K562 (cell line): ENCODE data around the gene ABI2. TPM values are rescaled to one million over a fixed set of nuclear protein-coding genes. Genes with fewer than 3 reads are reported as not detected.

ENCODE experiments used
- ARID4B ChIP-seq: sonication (generic); formaldehyde crosslinking; IDR thresholded peaks from 2 replicates; pipeline ENCODE4 v1.8.0; 2022; ENCODE audit warnings: mild to moderate bottlenecking, missing genetic modification reagents
- CREBBP ChIP-seq: IDR thresholded peaks from one replicate; pipeline ENCODE4 v1.6.1; 2012; ENCODE audit warnings: low read depth, mild to moderate bottlenecking, control low read depth, inconsistent platforms, low read length
- HDGF ChIP-seq: fragments of 450-650 bp; IDR thresholded peaks from 2 replicates; pipeline ENCODE4 v1.6.1; 2016
- HINFP ChIP-seq: fragments of 450-650 bp; conservative IDR thresholded peaks from 2 replicates; pipeline ENCODE4 v1.6.1; 2016; ENCODE audit warnings: missing genetic modification characterization, low read depth, mild to moderate bottlenecking, control low read depth, missing compliant biosample characterization
- HMGN3 ChIP-seq: IDR thresholded peaks from 2 replicates; pipeline ENCODE4 v1.6.1; 2011; ENCODE audit warnings: borderline replicate concordance, low read depth, mild to moderate bottlenecking, mixed read lengths, low read length; ENCODE audit not compliant: insufficient read length; ENCODE audit errors: extremely low read depth
- RBBP5 ChIP-seq: fragments of 200-600 bp; sonication (generic); IDR thresholded peaks from 2 replicates; pipeline ENCODE4 v1.6.1; 2012; ENCODE audit warnings: borderline replicate concordance, mild to moderate bottlenecking, low read length, control low read depth, inconsistent platforms; ENCODE audit not compliant: insufficient read depth, poor library complexity, severe bottlenecking
- RBM25 ChIP-seq: fragments of 200-400 bp; formaldehyde crosslinking; IDR thresholded peaks from 2 replicates; pipeline ENCODE4 v1.6.1; 2018; ENCODE audit warnings: low read length, low read depth, moderate library complexity; ENCODE audit not compliant: severe bottlenecking
- SREBF2 ChIP-seq: sonication (generic); formaldehyde crosslinking; IDR thresholded peaks from 2 replicates; pipeline ENCODE4 v1.4.0; 2020; ENCODE audit warnings: mild to moderate bottlenecking, missing genetic modification reagents
- TARDBP ChIP-seq: fragments of 450-650 bp; IDR thresholded peaks from 2 replicates; pipeline ENCODE4 v1.6.1; 2016
- TFAM ChIP-seq: fragments of 250-450 bp; sonication (Bioruptor Pico); conservative IDR thresholded peaks from 2 replicates; pipeline ENCODE4 v1.5.0; 2021; ENCODE audit warnings: mild to moderate bottlenecking, moderate library complexity
- ZNF316 ChIP-seq: fragments of 450-650 bp; IDR thresholded peaks from 2 replicates; pipeline ENCODE4 v1.6.1; 2016
- ZNF668 ChIP-seq: fragments of 250-450 bp; sonication (Bioruptor Pico); IDR thresholded peaks from 2 replicates; pipeline ENCODE4 v1.8.0; 2022; ENCODE audit warnings: mild to moderate bottlenecking, inconsistent platforms
- polyA plus RNA-seq, 8 experiments: library from polyadenylated mRNA; depleted of rRNA in 4 of 8; stranded (reverse) in 5 of 8; unstranded in 3 of 8; fragments of >200 nt; fragmentation: Nextera tagmentation in 2 of 8; fragmentation: Illumina TruSeq in 1 of 8; extraction: Ambion mirVana in 2 of 8; extraction: Trizol in 1 of 8; gene quantifications; 2 replicates each; pipeline versions ENCODE4 v1.2.1 to v1.2.3, GENCODE V29; 2011 to 2014; ENCODE audit warnings: inconsistent platforms in 1 of 8, missing spikeins in 1 of 8
- total RNA-seq, 7 experiments: library from RNA; depleted of rRNA in 6 of 7; stranded (reverse); fragments of >200 nt in 6 of 7; fragmentation: Illumina TruSeq in 2 of 7; extraction: Trizol in 2 of 7; gene quantifications; 2 replicates each; pipeline versions ENCODE4 v1.2.1 to v1.2.3, GENCODE V29; 2011 to 2021; ENCODE audit warnings: low replicate concordance in 1 of 7
- TF ChIP-seq, protein P1 (sequence below): fragments of 450-650 bp; IDR thresholded peaks from 2 replicates; pipeline ENCODE4 v1.6.1; 2017; ENCODE audit warnings: mild to moderate bottlenecking, moderate library complexity
- TF ChIP-seq, protein P2 (sequence below), 3 experiments: fragments of 200-800 bp in 1 of 3; fragments of 250-450 bp in 1 of 3; fragments of 450-650 bp in 1 of 3; sonication (Bioruptor Pico) in 1 of 3; sonication (Bioruptor generic) in 1 of 3; formaldehyde crosslinking in 1 of 3; IDR thresholded peaks; 2 replicates each; pipeline versions ENCODE4 v1.6.1 to v1.8.0; 2016 to 2022; ENCODE audit warnings: mild to moderate bottlenecking in 2 of 3, missing genetic modification characterization in 2 of 3, missing compliant biosample characterization in 1 of 3, moderate library complexity in 1 of 3

The ABI2 gene
- total and polyA plus RNA-seq, 9 of the 15 experiments (the other 6 are each of a cell fraction or from before 2014, with no cell fraction given), result 5.3 to 24.3 (median 12.2) TPM

GRCh38 chr2:203327901-203328759, at the start of gene ABI2 (continued):
- TF ChIP-seq, protein P1, sequence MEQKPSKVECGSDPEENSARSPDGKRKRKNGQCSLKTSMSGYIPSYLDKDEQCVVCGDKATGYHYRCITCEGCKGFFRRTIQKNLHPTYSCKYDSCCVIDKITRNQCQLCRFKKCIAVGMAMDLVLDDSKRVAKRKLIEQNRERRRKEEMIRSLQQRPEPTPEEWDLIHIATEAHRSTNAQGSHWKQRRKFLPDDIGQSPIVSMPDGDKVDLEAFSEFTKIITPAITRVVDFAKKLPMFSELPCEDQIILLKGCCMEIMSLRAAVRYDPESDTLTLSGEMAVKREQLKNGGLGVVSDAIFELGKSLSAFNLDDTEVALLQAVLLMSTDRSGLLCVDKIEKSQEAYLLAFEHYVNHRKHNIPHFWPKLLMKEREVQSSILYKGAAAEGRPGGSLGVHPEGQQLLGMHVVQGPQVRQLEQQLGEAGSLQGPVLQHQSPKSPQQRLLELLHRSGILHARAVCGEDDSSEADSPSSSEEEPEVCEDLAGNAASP, result no peak
- TF ChIP-seq ARID4B (CRISPR knock-in tag), result no peak
- TF ChIP-seq HDGF, result no peak
- TF ChIP-seq TFAM, result no peak
- TF ChIP-seq, protein P2, sequence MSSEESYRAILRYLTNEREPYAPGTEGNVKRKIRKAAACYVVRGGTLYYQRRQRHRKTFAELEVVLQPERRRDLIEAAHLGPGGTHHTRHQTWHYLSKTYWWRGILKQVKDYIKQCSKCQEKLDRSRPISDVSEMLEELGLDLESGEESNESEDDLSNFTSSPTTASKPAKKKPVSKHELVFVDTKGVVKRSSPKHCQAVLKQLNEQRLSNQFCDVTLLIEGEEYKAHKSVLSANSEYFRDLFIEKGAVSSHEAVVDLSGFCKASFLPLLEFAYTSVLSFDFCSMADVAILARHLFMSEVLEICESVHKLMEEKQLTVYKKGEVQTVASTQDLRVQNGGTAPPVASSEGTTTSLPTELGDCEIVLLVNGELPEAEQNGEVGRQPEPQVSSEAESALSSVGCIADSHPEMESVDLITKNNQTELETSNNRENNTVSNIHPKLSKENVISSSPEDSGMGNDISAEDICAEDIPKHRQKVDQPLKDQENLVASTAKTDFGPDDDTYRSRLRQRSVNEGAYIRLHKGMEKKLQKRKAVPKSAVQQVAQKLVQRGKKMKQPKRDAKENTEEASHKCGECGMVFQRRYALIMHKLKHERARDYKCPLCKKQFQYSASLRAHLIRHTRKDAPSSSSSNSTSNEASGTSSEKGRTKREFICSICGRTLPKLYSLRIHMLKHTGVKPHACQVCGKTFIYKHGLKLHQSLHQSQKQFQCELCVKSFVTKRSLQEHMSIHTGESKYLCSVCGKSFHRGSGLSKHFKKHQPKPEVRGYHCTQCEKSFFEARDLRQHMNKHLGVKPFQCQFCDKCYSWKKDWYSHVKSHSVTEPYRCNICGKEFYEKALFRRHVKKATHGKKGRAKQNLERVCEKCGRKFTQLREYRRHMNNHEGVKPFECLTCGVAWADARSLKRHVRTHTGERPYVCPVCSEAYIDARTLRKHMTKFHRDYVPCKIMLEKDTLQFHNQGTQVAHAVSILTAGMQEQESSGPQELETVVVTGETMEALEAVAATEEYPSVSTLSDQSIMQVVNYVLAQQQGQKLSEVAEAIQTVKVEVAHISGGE (CRISPR knock-in tag; IDR thresholded peaks at IDR 0.05), result peak in 2 of 3 experiments; percentile 22 to 48; a peak in 1 of 6 replicates
- TF ChIP-seq HMGN3, result peak; percentile 50
- no peak for TF ChIP-seq ZNF316
- TF ChIP-seq SREBF2 (CRISPR knock-in tag), result no peak
- TF ChIP-seq TARDBP, result no peak
- no peak for TF ChIP-seq ZNF668
- TF ChIP-seq CREBBP, result no peak
- peak; percentile 15 for TF ChIP-seq RBM25
- TF ChIP-seq RBBP5, result peak; percentile 92
- no peak for TF ChIP-seq HINFP (tag)
